Pancreas (tissue), 10 donors: ENCODE measurements around the gene SLC25A4. TPM values are rescaled to one million over a fixed set of nuclear protein-coding genes. Genes with fewer than 3 reads are reported as not detected.
A peak's percentile ranks its signal among the peaks of the same experiment; 100 is the strongest.

Experiments used
- ATAC-seq, 4 donors: fragments of 200-7000 bp; cut with Tn5 transposase; one replicate each; pipeline versions ENCODE4 v1.8.0 to v1.9.1; 2020; ENCODE audit warnings: mild to moderate bottlenecking in 4 of 4, moderate library complexity in 4 of 4
- DNase-seq, 6 donors: peaks; one replicate each; pipeline ENCODE4 v3.0.0-alpha.2; 2020
- FAIRE-seq: peaks from 2 replicates; lab custom pipeline; 2012; peaks lifted over from hg19 to GRCh38; lab: Jason Lieb, UNC
- H3K27ac ChIP-seq, 4 donors: fragments of 200-600 bp; sonication (generic); 1 replicate in 3 of 4; 2 replicates in 1 of 4; pipeline versions ENCODE4 v1.5.0 to v1.8.0; 2020
- H3K27me3 ChIP-seq, 4 donors: fragments of 200-600 bp; one replicate each; pipeline ENCODE4 v1.8.0; 2021
- H3K36me3 ChIP-seq, 3 donors: fragments of 200-600 bp; sonication (generic) in 1 of 3; one replicate each; pipeline versions ENCODE4 v1.5.0 to v1.8.0; 2020 to 2021
- H3K4me1 ChIP-seq, 3 donors: fragments of 200-600 bp; one replicate each; pipeline ENCODE4 v1.8.0; 2021
- H3K4me3 ChIP-seq, 4 donors: fragments of 200-600 bp; sonication (generic) in 2 of 4; one replicate each; pipeline versions ENCODE4 v1.5.0 to v1.8.0; 2020 to 2021
- H3K9me3 ChIP-seq, 4 donors: fragments of 200-600 bp; one replicate each; pipeline ENCODE4 v1.8.0; 2021
- WGBS, 2 donors: extraction: QIAGEN DNeasy Blood & Tissue Kit; methylation state at CpG; one replicate each; pipeline ENCODE4 v1.1.7; 2013; 5-methylcytosine and 5-hydroxymethylcytosine counted together
- intact Hi-C, 3 donors: fragments of 100-400 bp; cut with DNase I; formaldehyde crosslinking; loops; one replicate each; pipeline versions ENCODE4 v1.11.1 to v1.14.2; 2022
- polyA plus RNA-seq, 2 donors: library from polyadenylated mRNA; stranded (reverse); fragments of 200-250 nt; gene quantifications; one replicate each; pipeline ENCODE4 v1.2.3, GENCODE V29; 2013
- total RNA-seq, 6 donors: library from RNA; stranded (reverse); fragmentation: NEBNext Ultra II Directional in 4 of 6; extraction: Animal tissue kit (Norgen Biotek cat#: 25700) in 4 of 6; gene quantifications; one replicate each; pipeline versions ENCODE4 v1.2.1 to v1.2.4, GENCODE V29; 2021 to 2023
- TF ChIP-seq, protein P1 (sequence below), 4 donors: fragments of 200-600 bp; sonication (generic) in 3 of 4; IDR thresholded peaks; one replicate each; pipeline versions ENCODE4 v1.5.0 to v1.8.0; 2021; ENCODE audit warnings: antibody characterized with exemption in 4 of 4
- donor health status: healthy with polysubstance abuse.
- donor health status: DM: no; HTN: no; CAD: no; lungs with moderate emphysema.
- donor health status: DM: no; HTN: no; CAD: no.
- donor health status: control.
- donor health status: control.
- donor health status: Bipolar disorder and iron deficiency.
- donor health status: DM: yes; HTN: yes; CAD: no.
- donor health status: DM: no; HTN: no; CAD: no.
- donor health status: DM: no; HTN: no; CAD: no.
- donor health status: DM: yes; HTN: yes; CAD: no.

The SLC25A4 gene
- total and polyA plus RNA-seq, 8 donors: 12.4 to 26.5 (median 13.5) TPM

DNA sequence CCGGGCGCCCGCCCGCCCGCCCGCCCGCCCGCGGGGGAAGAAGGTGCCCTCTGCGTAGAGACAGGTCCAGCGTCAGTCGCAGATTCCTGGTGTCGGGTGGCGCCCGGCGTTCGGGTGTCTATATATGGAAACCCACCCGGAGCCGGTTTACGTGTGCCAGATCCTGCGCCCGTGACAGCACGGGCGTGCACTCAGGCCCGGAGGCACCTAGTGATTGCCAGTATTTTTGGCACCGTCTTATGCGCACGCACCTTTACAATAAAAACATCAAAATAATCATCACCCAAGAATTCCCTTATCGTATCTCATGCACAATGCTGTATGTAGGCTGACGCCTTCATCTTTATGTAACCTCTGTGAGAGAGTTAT is 519 bp downstream of the SLC25A4 start:
- peak; percentile 41 to 80 (median 55) for DNase-seq
- TF ChIP-seq, protein P1, sequence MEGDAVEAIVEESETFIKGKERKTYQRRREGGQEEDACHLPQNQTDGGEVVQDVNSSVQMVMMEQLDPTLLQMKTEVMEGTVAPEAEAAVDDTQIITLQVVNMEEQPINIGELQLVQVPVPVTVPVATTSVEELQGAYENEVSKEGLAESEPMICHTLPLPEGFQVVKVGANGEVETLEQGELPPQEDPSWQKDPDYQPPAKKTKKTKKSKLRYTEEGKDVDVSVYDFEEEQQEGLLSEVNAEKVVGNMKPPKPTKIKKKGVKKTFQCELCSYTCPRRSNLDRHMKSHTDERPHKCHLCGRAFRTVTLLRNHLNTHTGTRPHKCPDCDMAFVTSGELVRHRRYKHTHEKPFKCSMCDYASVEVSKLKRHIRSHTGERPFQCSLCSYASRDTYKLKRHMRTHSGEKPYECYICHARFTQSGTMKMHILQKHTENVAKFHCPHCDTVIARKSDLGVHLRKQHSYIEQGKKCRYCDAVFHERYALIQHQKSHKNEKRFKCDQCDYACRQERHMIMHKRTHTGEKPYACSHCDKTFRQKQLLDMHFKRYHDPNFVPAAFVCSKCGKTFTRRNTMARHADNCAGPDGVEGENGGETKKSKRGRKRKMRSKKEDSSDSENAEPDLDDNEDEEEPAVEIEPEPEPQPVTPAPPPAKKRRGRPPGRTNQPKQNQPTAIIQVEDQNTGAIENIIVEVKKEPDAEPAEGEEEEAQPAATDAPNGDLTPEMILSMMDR (IDR thresholded peaks at IDR 0.05): no peak
- intact Hi-C loops: no loop called here
- 1% methylated on average over 25 to 30 of the region's 30 CpGs for WGBS, 2 donors
- FAIRE-seq: no peak
- Histone ChIP-seq H3K27ac (no peak overlapping the region), H3K4me1 (peaks cover 0 to 6% (median 0%) of the 10 kb centered on the region in 3 donors), H3K4me3 (peak overlapping the region; percentile 61 to 81 (median 68)), H3K36me3 (peaks cover 0 to 5% (median 0%) of the 10 kb centered on the region in 3 donors), H3K27me3 (no peaks in the 10 kb centered on the region), H3K9me3 (no peaks in the 10 kb centered on the region)
- peak in 3 of 4 donors; percentile 13 to 14 (median 14) for ATAC-seq

DNA sequence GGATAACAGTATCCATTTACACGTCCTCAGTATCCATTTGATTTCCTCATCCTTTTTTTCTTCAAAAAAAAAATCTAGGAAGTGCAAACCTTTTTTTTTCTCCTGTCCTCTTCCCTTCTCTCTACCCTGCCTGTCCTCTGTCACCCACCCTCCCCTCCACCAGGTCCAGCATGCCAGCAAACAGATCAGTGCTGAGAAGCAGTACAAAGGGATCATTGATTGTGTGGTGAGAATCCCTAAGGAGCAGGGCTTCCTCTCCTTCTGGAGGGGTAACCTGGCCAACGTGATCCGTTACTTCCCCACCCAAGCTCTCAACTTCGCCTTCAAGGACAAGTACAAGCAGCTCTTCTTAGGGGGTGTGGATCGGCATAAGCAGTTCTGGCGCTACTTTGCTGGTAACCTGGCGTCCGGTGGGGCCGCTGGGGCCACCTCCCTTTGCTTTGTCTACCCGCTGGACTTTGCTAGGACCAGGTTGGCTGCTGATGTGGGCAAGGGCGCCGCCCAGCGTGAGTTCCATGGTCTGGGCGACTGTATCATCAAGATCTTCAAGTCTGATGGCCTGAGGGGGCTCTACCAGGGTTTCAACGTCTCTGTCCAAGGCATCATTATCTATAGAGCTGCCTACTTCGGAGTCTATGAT is 1.7 kb downstream of the SLC25A4 start:
- TF ChIP-seq, protein P1 (IDR thresholded peaks at IDR 0.05): no peak
- Histone ChIP-seq H3K36me3 (peaks cover 0 to 5% (median 0%) of the 10 kb centered on the region in 3 donors), H3K27me3 (no peaks in the 10 kb centered on the region), H3K27ac (no peak overlapping the region), H3K9me3 (no peaks in the 10 kb centered on the region), H3K4me3 (no peak overlapping the region), H3K4me1 (peaks cover 0 to 6% (median 0%) of the 10 kb centered on the region in 3 donors)
- no peak for DNase-seq
- ATAC-seq: no peak
- intact Hi-C loops: no loop called here
- FAIRE-seq: no peak
- 80 to 89% methylated on average over 16 of the region's 16 CpGs for WGBS, 2 donors

DNA sequence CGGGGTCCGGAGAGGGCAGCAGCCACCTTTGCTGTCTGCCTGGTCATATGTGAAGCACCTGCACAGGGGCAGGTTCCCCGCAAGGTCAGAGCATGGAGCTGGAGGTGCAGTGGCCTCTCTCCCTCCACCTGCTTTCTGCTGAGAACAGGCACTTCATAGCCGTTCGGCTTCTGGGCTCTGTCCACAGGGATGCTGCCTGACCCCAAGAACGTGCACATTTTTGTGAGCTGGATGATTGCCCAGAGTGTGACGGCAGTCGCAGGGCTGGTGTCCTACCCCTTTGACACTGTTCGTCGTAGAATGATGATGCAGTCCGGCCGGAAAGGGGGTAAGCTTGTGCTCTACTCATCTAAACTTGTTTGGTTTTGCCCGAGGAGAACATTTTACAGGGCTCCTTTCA is 2.5 kb downstream of the SLC25A4 start:
- peaks cover 0 to 5% (median 0%) of the 10 kb centered on the region in 3 donors for H3K36me3 ChIP-seq
- no peaks in the 10 kb centered on the region for H3K9me3 ChIP-seq
- FAIRE-seq: no peak
- intact Hi-C loops: no loop called here
- peaks cover 0 to 6% (median 0%) of the 10 kb centered on the region in 3 donors for H3K4me1 ChIP-seq
- H3K4me3 ChIP-seq: no peak overlapping the region
- no peak overlapping the region for H3K27ac ChIP-seq
- WGBS, 2 donors: 70 to 72% methylated on average over 13 of the region's 13 CpGs
- ATAC-seq: no peak
- no peaks in the 10 kb centered on the region for H3K27me3 ChIP-seq
- TF ChIP-seq, protein P1 (IDR thresholded peaks at IDR 0.05): no peak
- DNase-seq: peak in 1 of 6 donors; percentile 22

DNA sequence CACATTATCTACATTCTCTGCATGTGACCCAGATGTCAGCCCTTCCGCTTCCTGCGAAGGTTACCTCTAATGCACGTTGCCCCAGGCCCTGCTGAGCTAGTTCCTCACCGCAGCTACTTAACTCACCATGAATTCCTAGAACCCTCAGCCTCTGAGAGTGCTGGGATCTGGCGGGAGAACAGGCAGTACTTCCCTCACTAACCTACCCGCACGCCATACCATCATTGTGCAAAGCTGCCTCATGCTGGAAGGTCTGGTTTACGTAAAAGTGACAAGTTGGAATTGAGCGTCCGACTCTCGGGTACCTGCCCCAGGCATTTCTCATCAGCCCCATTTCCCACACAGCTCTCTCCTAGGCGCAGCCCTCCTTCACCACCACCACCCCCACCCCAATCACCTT is 6.3 kb downstream of the SLC25A4 start:
- no peak for ATAC-seq
- WGBS, 2 donors: 93 to 94% methylated on average over 12 of the region's 12 CpGs
- no peaks in the 10 kb centered on the region for H3K9me3 ChIP-seq
- no peak for DNase-seq
- no peaks in the 10 kb centered on the region for H3K4me1 ChIP-seq
- H3K27me3 ChIP-seq: no peaks in the 10 kb centered on the region
- no peak for FAIRE-seq
- TF ChIP-seq, protein P1 (IDR thresholded peaks at IDR 0.05): no peak
- H3K36me3 ChIP-seq: peaks cover 0 to 5% (median 0%) of the 10 kb centered on the region in 3 donors
- H3K27ac ChIP-seq: no peak overlapping the region
- no peak overlapping the region for H3K4me3 ChIP-seq
- intact Hi-C loops: no loop called here

DNA sequence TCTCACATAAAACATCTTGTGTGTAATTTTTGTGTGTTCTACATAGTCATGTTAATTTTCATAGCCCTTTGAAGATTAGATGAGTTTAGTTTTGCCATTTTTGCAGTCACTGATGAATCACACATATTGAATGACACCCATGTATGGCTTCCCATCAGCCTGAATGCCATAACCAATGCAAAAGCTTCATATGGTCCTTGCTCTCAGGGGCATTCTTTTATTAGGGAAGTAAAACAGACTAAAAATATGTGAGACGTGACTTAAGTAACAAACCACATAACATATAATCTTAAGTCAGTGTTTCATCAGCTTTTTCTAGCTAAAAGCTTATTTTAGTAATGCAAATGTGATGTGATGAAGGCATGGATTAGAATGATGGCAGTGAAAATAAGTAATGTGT is 8.2 kb downstream of the SLC25A4 start:
- peaks cover 0 to 4% (median 0%) of the 10 kb centered on the region in 3 donors for H3K36me3 ChIP-seq
- no peaks in the 10 kb centered on the region for H3K4me1 ChIP-seq
- no peak overlapping the region for H3K27ac ChIP-seq
- no peak overlapping the region for H3K4me3 ChIP-seq
- TF ChIP-seq, protein P1 (IDR thresholded peaks at IDR 0.05): no peak
- H3K27me3 ChIP-seq: no peaks in the 10 kb centered on the region
- FAIRE-seq: no peak
- DNase-seq: no peak
- intact Hi-C loops: no loop called here
- 92 to 98% methylated on average over 1 of the region's 1 CpG for WGBS, 2 donors
- H3K9me3 ChIP-seq: no peaks in the 10 kb centered on the region
- ATAC-seq: no peak
